Mesodermal cell (in vitro differentiated cells): ENCODE results near the gene SBNO2.
A peak's percentile ranks its signal among the peaks of the same experiment; 100 is the strongest.
"Not testable (repeated sequence)": the region's sequence is repeated elsewhere in the genome, so short reads cannot be mapped to it uniquely, and the experiment has no call there.

Experiments
- H3K27ac ChIP-seq: 2 replicates; pipeline ENCODE4 v1.7.0; 2013; ENCODE audit warnings: mild to moderate bottlenecking, low read depth, low read length, moderate library complexity; ENCODE audit not compliant: severe bottlenecking
- H3K36me3 ChIP-seq: 2 replicates; pipeline ENCODE4 v1.7.1; 2013; ENCODE audit warnings: mild to moderate bottlenecking, low read length, moderate library complexity; ENCODE audit not compliant: control insufficient read depth, insufficient read depth
- H3K4me1 ChIP-seq: one replicate; pipeline ENCODE4 v1.7.1; 2013; ENCODE audit warnings: mild to moderate bottlenecking, low read length; ENCODE audit not compliant: insufficient read depth, control insufficient read depth, poor library complexity, severe bottlenecking
- H3K4me3 ChIP-seq: 2 replicates; pipeline ENCODE4 v1.7.0; 2013; ENCODE audit warnings: low read length, control low read depth, mild to moderate bottlenecking; ENCODE audit not compliant: insufficient read depth, poor library complexity, severe bottlenecking; ENCODE audit errors: extremely low read depth
- H3K9me3 ChIP-seq: 2 replicates; pipeline ENCODE4 v1.7.1; 2013; ENCODE audit warnings: mild to moderate bottlenecking, low read length, moderate library complexity; ENCODE audit not compliant: control insufficient read depth
- WGBS, 2 experiments: methylation state at CpG; one replicate each; pipeline ENCODE4 v1.1.5; 2013; ENCODE audit warnings: missing lambda C conversion rate in 2 of 2; ENCODE audit not compliant: insufficient coverage in 2 of 2; 5-methylcytosine and 5-hydroxymethylcytosine counted together

SBNO2 gene

DNA sequence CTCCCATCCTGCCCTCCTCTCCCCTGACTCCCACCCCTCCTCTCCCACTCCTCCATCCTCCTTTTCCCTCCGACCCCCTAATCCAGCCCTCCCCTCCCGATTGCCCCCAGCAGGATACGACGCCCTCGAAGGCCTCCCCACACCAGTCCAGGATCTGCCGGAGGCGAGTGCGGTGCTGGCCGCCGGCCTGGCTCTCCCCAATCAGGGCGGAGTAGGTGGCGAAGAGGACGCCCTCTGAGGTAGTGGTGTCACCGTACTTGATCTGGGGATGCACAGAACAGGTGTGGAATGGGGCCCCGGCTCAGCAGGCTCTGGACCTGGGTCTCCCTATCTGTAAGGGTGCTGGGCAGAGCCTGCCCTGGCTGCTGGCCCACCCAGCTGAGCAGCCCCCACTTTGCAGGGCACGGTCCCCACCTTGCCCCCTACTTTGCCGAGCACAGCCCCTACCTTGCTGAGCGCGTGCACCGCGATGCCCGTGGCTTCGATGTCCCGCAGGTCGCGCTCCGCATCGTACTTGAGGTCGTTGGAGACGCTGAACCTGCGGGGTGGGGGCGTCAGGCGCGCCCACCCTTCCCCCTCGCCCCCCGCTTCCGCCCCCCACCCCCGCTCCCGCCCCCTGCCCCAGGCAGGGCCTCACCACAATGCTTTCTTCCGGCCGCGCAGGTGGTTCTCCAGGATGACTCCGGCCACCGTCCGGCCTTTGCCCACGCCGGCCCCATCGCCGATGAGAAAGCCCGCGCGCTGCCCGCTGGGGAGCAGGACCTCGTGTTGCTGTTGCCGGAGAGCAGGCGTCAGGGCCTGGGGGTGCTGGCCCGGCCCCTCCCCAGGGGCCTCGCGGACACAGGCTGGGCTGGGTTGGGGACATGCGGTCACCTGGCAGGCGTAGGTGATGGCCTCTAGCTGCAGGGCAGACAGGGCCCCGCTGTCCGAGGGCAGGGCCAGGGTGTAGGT is 51.8 kb downstream of the SBNO2 start:
- Histone ChIP-seq H3K27ac (no peak overlapping the region), H3K4me3 (no peak overlapping the region), H3K36me3 (peaks cover 96% of the 10 kb centered on the region), H3K9me3 (no peaks in the 10 kb centered on the region), H3K4me1 (peaks cover 3% of the 10 kb centered on the region)
- 97 to 98% methylated on average over 39 to 47 of the region's 63 CpGs for WGBS, 2 experiments

DNA sequence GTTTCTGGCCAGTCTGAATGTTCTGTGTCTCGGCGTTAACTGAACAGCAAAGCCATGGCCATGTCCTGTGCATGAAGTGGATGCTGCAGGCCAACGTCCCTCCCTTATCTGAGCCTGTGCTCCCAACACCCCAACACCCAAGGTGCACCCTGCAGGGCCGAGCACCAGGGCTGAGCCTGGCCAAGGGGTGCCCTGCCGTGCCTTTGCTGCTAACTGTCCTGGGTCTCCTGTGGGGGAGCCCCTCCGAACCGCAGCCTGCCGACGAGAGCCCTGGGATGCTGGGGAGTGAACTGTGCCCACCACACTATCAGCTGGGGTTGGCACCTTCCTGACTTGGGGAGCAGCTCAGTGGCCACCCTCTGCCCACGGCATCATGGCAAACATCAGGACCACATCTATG is 52.7 kb downstream of the SBNO2 start:
- H3K9me3 ChIP-seq, result no peaks in the 10 kb centered on the region
- H3K27ac ChIP-seq, result no peak overlapping the region
- no peak overlapping the region for H3K4me3 ChIP-seq
- WGBS, 2 experiments, result 90 to 91% methylated on average over 7 to 9 of the region's 10 CpGs
- peaks cover 96% of the 10 kb centered on the region for H3K36me3 ChIP-seq
- H3K4me1 ChIP-seq, result peaks cover 3% of the 10 kb centered on the region

DNA sequence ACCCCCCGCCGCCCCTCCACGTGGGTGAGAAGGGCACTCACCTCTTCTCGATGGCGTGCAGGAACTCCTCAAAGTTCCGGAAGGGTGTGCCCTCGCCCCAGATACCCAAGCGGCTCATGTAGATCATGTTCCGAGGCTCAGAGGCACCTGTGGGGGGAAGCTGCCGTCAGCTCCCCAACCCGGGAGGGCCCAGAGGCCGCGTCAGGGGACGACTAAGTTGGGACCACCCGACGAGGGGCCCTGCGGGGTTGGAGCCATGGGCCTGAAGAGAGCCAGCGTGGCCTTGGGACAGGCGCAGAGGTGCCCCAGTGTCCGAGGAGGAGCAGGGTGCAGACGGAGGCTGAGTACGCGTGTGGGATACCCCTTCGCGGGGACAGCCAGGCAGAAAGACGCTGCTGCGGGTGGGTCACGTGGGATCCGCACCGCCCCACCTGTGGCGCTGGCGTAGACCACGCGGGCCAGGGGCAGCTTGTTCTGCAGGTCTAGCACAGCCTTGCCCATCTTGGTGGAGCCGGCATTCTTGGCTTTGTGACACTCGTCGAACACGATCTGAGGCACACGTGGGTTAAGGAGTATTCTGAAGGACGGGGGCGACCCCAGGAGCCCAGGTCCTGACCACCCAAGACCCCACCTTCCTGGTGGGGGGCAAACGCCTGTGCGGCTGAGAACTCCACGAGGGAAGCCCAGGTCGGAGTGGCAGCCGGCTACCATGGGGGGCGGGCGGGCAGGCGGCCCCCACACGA is 54.4 kb downstream of the SBNO2 start:
- peaks cover 81% of the 10 kb centered on the region for H3K36me3 ChIP-seq
- 95 to 96% methylated on average over 46 to 47 of the region's 50 CpGs for WGBS, 2 experiments
- H3K9me3 ChIP-seq, result no peaks in the 10 kb centered on the region
- H3K4me1 ChIP-seq, result peaks cover 3% of the 10 kb centered on the region
- H3K4me3 ChIP-seq, result no peak overlapping the region
- no peak overlapping the region for H3K27ac ChIP-seq

DNA sequence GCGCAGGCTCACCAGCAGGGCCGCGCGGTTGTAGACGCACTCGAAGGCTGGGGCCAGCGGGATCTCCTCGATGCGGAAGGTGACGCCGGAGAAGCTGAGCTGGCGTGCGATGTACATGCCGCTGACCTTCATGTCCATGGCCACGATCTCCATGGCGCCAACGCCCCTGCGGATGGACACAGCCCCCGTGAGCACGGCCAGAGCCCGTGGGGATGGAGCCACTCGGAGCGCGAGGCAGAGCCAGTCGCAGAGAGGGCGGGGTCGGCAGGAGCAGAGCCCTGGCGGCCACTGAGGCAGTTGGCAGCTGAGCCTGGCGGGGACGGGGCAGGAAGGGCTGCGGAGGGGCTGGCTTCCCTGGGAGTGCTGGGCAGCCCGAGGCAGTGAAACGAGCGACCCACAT is 55.1 kb downstream of the SBNO2 start:
- Histone ChIP-seq H3K4me1 (peaks cover 4% of the 10 kb centered on the region), H3K4me3 (no peak overlapping the region), H3K27ac (no peak overlapping the region), H3K9me3 (no peaks in the 10 kb centered on the region), H3K36me3 (peaks cover 80% of the 10 kb centered on the region)
- 94% methylated on average over 34 of the region's 34 CpGs for WGBS, 2 experiments

DNA sequence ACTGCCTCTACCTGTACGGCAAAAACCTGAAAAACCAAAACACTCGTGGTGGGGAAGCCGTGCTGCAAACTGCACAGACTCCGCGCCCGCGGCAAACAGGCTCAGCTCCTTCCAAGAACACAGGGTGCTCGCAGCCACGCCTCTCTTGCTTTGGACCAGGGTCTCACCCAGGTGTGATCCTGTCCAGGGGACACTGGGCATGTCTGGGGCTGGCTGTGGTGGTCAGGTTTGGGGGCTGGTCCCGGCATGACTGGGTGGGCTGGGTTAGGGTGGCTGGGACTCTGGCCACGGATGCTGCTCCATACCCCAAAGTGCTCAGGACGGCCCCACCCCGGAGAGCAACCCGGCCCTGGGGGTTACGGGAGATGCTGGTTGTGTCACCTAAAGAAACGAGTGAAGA is 56.4 kb downstream of the SBNO2 start:
- 95 to 97% methylated on average over 15 to 16 of the region's 16 CpGs for WGBS, 2 experiments
- Histone ChIP-seq H3K4me1 (peaks cover 6% of the 10 kb centered on the region), H3K9me3 (no peaks in the 10 kb centered on the region), H3K27ac (no peak overlapping the region), H3K36me3 (peaks cover 73% of the 10 kb centered on the region), H3K4me3 (no peak overlapping the region)

DNA sequence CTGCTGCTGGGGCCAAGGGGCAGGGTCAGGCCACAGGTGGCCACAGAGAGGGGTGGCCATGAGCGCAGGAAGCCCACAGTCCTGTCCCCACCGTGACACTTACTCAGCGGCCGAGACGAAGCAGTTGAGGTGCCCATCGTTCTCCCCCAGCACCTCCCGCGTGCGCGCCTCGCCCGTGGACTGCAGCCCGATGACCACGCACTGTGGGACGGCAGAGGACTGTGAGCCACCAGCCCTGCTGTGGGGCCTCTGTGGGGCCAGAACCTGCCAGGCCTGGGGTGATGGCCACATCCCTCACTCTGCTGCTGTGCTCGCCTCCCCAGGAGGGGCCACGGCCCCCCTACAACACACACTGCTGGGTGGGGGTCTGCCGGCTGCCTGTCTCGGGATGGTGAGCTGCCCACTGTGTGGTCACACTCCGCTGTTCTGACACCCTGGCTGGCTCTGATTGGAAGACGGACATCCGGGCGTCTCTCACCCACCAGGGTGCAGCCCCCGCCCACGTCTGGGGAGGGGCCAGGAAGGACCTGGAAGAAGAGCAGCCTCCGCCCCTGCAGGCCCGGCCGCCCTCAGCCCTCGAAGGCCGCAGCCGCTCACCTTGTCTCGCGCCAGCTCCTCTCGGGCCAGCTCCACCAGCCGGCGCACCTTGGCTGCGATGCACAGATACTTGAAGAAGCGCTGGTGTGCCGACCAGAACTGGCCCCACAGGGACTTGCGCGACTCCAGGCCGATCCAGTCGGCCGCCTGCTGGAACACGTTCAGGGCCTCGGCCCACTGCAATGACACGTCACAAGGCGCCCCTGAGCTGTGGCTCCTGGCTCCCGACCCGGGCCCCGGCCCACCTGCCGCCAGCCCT is 57.1 kb downstream of the SBNO2 start:
- Histone ChIP-seq H3K27ac (no peak overlapping the region), H3K4me3 (no peak overlapping the region), H3K4me1 (peaks cover 6% of the 10 kb centered on the region), H3K9me3 (no peaks in the 10 kb centered on the region), H3K36me3 (peaks cover 74% of the 10 kb centered on the region)
- WGBS, 2 experiments, result 92 to 93% methylated on average over 48 to 52 of the region's 52 CpGs

DNA sequence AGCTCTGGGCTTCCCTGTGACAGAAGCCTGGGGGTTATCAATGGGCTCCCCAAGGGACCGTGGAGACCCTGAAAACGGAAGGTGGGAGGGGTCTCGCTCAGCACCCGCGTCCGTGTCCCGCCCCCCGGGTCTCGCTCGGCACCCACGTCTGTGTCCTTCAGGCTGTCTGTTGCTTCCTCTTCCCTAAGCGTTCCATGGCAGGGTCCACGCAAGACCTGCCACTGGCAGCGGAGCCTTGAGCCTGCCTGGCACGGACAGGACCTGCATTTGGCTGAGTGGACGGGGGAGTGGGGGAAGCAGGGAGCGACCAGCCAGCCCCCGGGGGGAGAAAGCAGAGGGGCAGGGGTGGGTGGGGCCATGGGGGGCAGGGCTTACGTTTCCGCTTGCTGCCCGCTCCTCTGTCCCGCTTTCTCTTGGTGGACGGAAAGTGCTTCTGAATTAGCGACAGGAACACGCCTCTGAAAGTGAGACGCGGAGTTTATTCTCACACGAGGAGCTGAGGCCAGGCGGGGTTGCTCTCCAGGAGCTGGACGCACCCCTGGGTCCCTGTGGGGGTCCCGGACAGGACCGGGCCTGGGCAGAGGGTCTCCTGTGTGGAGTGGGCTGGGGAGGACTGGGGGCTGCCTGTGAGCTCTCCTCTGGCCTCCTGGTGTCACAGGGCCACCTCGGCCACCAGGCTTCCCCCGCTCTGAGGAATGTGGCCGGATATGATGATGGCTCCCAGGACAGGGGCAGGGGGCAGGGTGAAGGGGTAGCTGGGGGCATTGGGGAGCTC is 58.2 kb downstream of the SBNO2 start:
- Histone ChIP-seq H3K9me3 (no peaks in the 10 kb centered on the region), H3K4me1 (peaks cover 6% of the 10 kb centered on the region), H3K27ac (no peak overlapping the region), H3K4me3 (no peak overlapping the region), H3K36me3 (peaks cover 69% of the 10 kb centered on the region)
- WGBS, 2 experiments, result 94% methylated on average over 25 to 29 of the region's 35 CpGs

DNA sequence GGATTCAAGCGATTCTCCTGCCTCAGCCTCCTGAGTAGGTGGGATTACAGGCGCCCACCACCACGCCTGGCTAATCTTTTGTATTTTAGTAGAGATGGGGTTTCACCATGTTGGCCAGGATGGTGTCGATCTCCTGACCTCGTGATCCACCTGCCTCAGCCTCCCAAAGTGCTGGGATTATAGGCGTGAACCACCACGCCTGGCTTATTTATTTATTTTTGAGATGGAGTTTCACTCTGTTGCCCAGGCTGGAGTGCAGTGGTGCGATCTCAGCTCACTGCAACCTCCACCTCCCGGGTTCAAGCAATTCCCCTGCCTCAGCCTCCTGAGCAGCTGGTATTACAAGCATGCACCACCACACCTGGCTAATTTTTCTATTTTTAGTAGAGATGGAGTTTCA is 59.3 kb downstream of the SBNO2 start:
- 93 to 98% methylated on average over 3 to 8 of the region's 9 CpGs for WGBS, 2 experiments
- H3K36me3 ChIP-seq, result peaks cover 63% of the 10 kb centered on the region

DNA sequence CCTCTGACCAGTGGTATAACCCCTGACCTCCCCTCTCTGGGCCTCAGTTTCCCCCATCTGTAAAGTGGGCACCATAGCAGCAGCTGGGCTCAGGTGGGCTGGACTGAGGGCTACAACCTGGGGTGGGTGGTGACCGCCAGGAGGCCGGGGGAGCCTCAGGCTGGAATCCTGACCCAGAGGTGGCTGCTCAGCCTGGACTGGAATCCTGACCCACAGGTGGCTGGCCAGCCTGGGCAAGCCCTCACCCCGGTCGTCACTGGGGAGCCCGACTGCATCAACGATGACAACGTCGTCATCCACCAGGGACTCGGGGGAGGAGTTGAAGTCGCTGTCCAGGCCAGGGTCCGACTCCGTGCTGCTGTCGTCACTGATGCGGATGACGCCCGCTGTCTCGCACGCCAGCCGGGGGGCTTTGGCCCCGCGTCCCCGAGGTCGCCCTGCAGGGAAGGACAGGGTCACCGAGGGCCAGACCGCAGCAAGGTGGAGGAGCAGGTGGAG is 60.0 kb downstream of the SBNO2 start:
- 95 to 96% methylated on average over 20 to 25 of the region's 25 CpGs for WGBS, 2 experiments
- Histone ChIP-seq H3K4me3 (no peak overlapping the region), H3K36me3 (peaks cover 58% of the 10 kb centered on the region), H3K9me3 (no peaks in the 10 kb centered on the region), H3K4me1 (peaks cover 6% of the 10 kb centered on the region), H3K27ac (peak overlapping the region; percentile 86)

More for the DNA sequence above, 59.3 kb downstream of the SBNO2 start:
- H3K4me1 ChIP-seq, H3K27ac ChIP-seq, H3K9me3 ChIP-seq, H3K4me3 ChIP-seq: not testable (repeated sequence)
